Heart left ventricle (tissue), 16 donors: ENCODE data around the gene CEP89. TPM values are rescaled to one million over a fixed set of nuclear protein-coding genes. Genes with fewer than 3 reads are reported as not detected.

Experiments
- ATAC-seq, 4 donors: fragments of 200-7000 bp; cut with Tn5 transposase; one replicate each; pipeline ENCODE4 v1.9.1; 2020 to 2022; ENCODE audit warnings: moderate library complexity in 4 of 4, mild to moderate bottlenecking in 3 of 4, moderate number of reproducible peaks in 1 of 4
- DNase-seq, 5 donors: peaks; one replicate each; pipeline ENCODE4 v3.0.0-alpha.2; 2020
- H3K27ac ChIP-seq, 12 donors: fragments of 200-600 bp; sonication (generic) in 4 of 12; one replicate each; pipeline versions ENCODE4 v1.5.0 to v1.8.0; 2016 to 2022; ENCODE audit warnings: mild to moderate bottlenecking in 2 of 12
- H3K27me3 ChIP-seq, 9 donors: fragments of 200-600 bp; sonication (generic) in 2 of 9; one replicate each; pipeline versions ENCODE4 v1.5.1 to v1.8.0; 2016 to 2022; ENCODE audit warnings: mild to moderate bottlenecking in 3 of 9
- H3K36me3 ChIP-seq, 9 donors: fragments of 200-600 bp; sonication (generic) in 2 of 9; one replicate each; pipeline versions ENCODE4 v1.5.0 to v1.8.0; 2018 to 2022; ENCODE audit warnings: mild to moderate bottlenecking in 2 of 9
- H3K4me1 ChIP-seq, 12 donors: fragments of 200-600 bp; sonication (generic) in 4 of 12; one replicate each; pipeline versions ENCODE4 v1.5.0 to v1.8.0; 2016 to 2022; ENCODE audit warnings: mild to moderate bottlenecking in 3 of 12
- H3K4me3 ChIP-seq, 12 donors: fragments of 200-600 bp; sonication (generic) in 4 of 12; one replicate each; pipeline versions ENCODE4 v1.5.0 to v1.8.0; 2017 to 2022; ENCODE audit warnings: mild to moderate bottlenecking in 9 of 12, moderate library complexity in 4 of 12
- H3K9me3 ChIP-seq, 12 donors: fragments of 200-600 bp; sonication (generic) in 4 of 12; one replicate each; pipeline versions ENCODE4 v1.5.0 to v1.8.0; 2016 to 2022; ENCODE audit warnings: mild to moderate bottlenecking in 1 of 12
- POLR2A ChIP-seq, 2 donors: fragments of 450-650 bp; IDR thresholded peaks; one replicate each; pipeline ENCODE4 v1.6.1; 2017; ENCODE audit warnings: antibody characterized with exemption in 2 of 2, mild to moderate bottlenecking in 2 of 2, moderate library complexity in 2 of 2
- WGBS, 4 donors: extraction: QIAGEN DNeasy Blood & Tissue Kit in 2 of 4; methylation state at CpG; one replicate each; pipeline versions ENCODE4 v1.1.5 to v1.1.7; 2013 to 2018; 5-methylcytosine and 5-hydroxymethylcytosine counted together
- intact Hi-C, 10 donors: fragments of 100-400 bp; cut with DNase I; formaldehyde crosslinking; loops; one replicate each; pipeline versions ENCODE4 v1.11.1 to v1.14.2; 2022
- polyA plus RNA-seq, 2 donors: library from polyadenylated mRNA; stranded (reverse); fragments of 200-250 nt; gene quantifications; one replicate each; pipeline ENCODE4 v1.2.3, GENCODE V29; 2013
- total RNA-seq, 9 donors: library from RNA; depleted of rRNA in 2 of 9; stranded (reverse); fragments of >200 nt in 2 of 9; fragmentation: NEBNext Ultra II Directional in 3 of 9; extraction: Animal tissue kit (Norgen Biotek cat#: 25700) in 3 of 9; gene quantifications; one replicate each; pipeline versions ENCODE4 v1.1.0 to v1.2.4, GENCODE V29; 2016 to 2023
- TF ChIP-seq, protein P1 (sequence below), 12 donors: fragments of 200-600 bp; sonication (generic) in 4 of 12; IDR thresholded peaks; one replicate each; pipeline versions ENCODE4 v1.5.0 to v1.8.0; 2018 to 2022; ENCODE audit warnings: antibody characterized with exemption in 12 of 12, mild to moderate bottlenecking in 5 of 12
- donor health status: ischemic (EF 13 %, LVEDD 7.1; RV severe dilation, severe dysfunction).
- donor health status: healthy with polysubstance abuse.
- donor health status: DM: no; HTN: yes; CAD: no.
- donor health status: DM: no; HTN: no; CAD: no.
- donor health status: ischemic (EF 25% LVEDD 6.9; RV normal size, moderate dysfunction).
- donor health status: ischemic (EF 25% LVEDD 5.7; RV mildly dilated, moderate dysfunction).
- donor health status: healthy.
- donor health status: DM: yes; HTN: yes; CAD: no.
- donor health status: ischemic (EF 35%, LVEDD 5.7; RV mildly dilated, moderate dysfunction).
- donor health status: nonischemic (EF 11% LVEDD 7.7; RV severe dilation, severe dysfunction).
- donor health status: DM: yes; HTN: yes; CAD: no.
- donor health status: PGD.
- donor health status: ischemic (EF 29% LVEDD 5.4; RV normal size, mild dysfunction).
- donor health status: nonischemic (EF 23%, LVEDD 6.1; RV moderate dilation, normal function).

Gene CEP89
- total and polyA plus RNA-seq, 11 donors: 5.4 to 16.0 (median 12.0) TPM

DNA sequence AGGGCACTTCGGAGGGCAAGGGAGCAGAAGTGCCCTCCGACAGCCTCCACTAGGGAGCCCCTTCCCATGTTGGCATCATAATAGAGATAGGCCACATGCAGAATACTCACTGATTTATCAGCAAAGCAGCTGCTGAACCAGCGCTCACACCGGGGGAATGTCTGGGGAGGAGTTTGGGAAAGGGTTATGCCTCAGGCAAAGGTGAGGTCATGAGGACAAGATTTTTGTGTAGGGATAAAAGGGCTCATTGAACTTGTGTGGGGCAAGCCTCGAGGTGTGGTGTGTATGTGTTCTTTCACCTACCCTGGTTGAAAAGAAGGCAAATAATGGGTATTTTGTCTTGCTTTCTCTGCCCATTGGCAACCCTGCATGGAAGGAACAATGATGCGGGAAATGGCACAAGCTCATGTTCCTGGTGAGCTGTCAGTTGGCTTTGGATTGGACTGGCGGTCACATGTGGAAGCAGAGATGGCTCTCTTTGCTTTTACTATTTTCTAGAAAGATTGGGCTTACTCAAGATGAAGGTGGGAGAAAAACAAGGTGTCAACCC, 63.0 kb downstream of the CEP89 start:
- DNase-seq: no peak

DNA sequence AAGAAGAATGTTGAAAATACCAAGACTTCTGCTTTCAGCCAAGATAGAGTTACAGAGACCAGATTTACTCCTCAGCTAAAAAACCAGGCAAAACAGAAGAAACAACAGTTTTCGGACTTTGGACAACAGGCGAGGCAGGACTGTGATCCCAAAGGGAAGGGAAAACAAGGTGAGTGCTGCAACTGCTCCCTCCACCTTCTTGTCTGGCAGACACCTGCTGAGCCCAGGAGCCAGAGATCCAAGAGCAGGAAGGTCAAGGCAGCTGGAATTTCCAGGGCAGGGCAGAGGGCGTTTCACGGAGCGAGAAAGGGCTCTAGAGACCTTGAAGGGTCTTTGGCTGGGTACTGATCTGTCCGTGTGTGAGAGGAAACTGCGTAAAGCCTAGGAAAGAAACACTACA, 69.3 kb downstream of the CEP89 start:
- WGBS, 4 donors: 81 to 90% (median 84%) methylated on average over 7 of the region's 7 CpGs
- H3K27me3 ChIP-seq: no peaks in the 10 kb centered on the region

More for the DNA sequence above, 63.0 kb downstream of the CEP89 start:
- no peaks in the 10 kb centered on the region for H3K4me1 ChIP-seq
- 91 to 95% (median 94%) methylated on average over 7 of the region's 7 CpGs for WGBS, 4 donors
- no peaks in the 10 kb centered on the region for H3K27me3 ChIP-seq
- intact Hi-C loops: no loop called here
- peaks cover 0 to 20% (median 6%) of the 10 kb centered on the region in 12 donors for H3K9me3 ChIP-seq
- ATAC-seq: no peak
- H3K4me3 ChIP-seq: no peak overlapping the region
- peaks cover 0 to 65% (median 29%) of the 10 kb centered on the region in 9 donors for H3K36me3 ChIP-seq
- no peak overlapping the region for H3K27ac ChIP-seq
- TF ChIP-seq, protein P1, sequence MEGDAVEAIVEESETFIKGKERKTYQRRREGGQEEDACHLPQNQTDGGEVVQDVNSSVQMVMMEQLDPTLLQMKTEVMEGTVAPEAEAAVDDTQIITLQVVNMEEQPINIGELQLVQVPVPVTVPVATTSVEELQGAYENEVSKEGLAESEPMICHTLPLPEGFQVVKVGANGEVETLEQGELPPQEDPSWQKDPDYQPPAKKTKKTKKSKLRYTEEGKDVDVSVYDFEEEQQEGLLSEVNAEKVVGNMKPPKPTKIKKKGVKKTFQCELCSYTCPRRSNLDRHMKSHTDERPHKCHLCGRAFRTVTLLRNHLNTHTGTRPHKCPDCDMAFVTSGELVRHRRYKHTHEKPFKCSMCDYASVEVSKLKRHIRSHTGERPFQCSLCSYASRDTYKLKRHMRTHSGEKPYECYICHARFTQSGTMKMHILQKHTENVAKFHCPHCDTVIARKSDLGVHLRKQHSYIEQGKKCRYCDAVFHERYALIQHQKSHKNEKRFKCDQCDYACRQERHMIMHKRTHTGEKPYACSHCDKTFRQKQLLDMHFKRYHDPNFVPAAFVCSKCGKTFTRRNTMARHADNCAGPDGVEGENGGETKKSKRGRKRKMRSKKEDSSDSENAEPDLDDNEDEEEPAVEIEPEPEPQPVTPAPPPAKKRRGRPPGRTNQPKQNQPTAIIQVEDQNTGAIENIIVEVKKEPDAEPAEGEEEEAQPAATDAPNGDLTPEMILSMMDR (IDR thresholded peaks at IDR 0.05): no peak
- no peak for TF ChIP-seq POLR2A (IDR thresholded peaks at IDR 0.05)

DNA sequence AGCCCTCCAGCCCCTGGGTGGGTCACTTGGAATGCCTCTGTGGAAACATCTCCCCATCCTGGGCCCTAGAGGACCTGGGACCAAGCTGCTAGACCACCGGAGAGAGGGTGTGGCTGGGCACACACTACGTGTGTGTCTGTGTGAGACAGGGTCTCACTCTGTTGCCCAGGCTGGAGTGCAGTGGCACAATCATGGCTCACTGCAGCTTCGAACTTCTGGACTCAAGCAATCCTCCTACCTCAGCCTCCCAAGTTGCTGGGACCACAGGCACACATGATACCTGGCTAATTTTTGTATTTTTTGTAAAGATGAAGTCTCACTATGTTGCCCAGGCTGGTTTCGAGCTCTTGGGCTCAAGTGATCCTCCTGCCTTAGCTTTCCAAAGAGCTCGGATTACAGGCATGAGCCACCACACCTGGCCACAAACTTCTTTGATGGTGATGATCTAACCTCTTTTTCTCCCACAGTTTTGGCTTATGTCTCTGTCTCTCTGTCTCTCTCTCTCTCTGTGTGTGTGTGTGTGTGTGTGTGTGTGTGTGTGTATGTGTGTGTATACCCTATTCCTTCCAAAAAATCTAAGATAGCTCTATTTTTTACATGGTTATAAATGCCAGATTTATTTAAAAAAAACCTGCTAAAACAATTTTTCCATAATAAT, 70.1 kb downstream of the CEP89 start:
- Histone ChIP-seq H3K27me3 (no peaks in the 10 kb centered on the region), H3K9me3 (peaks cover 0 to 23% (median 6%) of the 10 kb centered on the region in 12 donors), H3K27ac (no peak overlapping the region), H3K4me1 (no peaks in the 10 kb centered on the region), H3K4me3 (no peak overlapping the region), H3K36me3 (peaks cover 0 to 79% (median 33%) of the 10 kb centered on the region in 9 donors)
- 82 to 95% (median 87%) methylated on average over 5 of the region's 5 CpGs for WGBS, 4 donors
- TF ChIP-seq POLR2A (IDR thresholded peaks at IDR 0.05): no peak
- DNase-seq (no peak), ATAC-seq (no peak)
- intact Hi-C loops: no loop called here

More for the DNA sequence above, 69.3 kb downstream of the CEP89 start:
- no peaks in the 10 kb centered on the region for H3K4me1 ChIP-seq
- TF ChIP-seq, protein P1 (IDR thresholded peaks at IDR 0.05): no peak
- intact Hi-C loops: no loop called here
- no peak for DNase-seq
- ATAC-seq: no peak
- peaks cover 0 to 78% (median 38%) of the 10 kb centered on the region in 9 donors for H3K36me3 ChIP-seq
- H3K4me3 ChIP-seq: no peak overlapping the region
- no peak overlapping the region for H3K27ac ChIP-seq
- H3K9me3 ChIP-seq: peaks cover 0 to 22% (median 6%) of the 10 kb centered on the region in 12 donors

DNA sequence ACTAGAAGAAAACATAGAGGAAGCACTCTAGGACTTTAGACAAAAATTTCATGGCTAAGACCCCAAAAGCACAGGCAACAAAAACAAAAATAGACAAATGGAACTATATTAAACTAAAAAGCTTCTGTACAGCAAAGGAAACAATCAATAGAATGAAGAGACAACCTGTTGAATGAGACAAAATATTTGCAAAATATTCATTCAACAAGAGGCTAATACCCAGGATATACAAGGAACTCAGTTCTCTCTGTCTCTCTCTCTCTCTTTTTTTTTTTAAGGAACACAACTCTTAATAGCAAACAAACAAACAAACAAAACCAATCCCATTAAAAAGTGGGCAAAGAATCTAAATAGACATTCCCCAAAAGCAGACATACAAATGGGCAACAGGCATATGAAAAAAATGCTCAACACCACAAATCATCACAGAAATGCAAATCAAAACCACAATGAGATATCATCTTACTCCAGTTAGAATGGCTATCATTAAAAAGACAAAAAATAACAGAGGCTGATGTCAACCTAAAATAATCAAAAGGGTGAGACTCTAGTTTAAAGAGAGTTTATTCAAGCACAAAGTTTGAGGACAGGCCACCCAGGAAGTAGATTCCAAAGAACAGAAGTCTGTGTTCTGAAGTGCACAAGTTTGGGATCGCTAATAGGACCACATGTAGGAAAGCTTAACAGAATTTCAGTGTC, 75.1 kb downstream of the CEP89 start:
- TF ChIP-seq, protein P1 (IDR thresholded peaks at IDR 0.05): no peak
- no peak for TF ChIP-seq POLR2A (IDR thresholded peaks at IDR 0.05)
- Histone ChIP-seq H3K4me1 (no peaks in the 10 kb centered on the region), H3K36me3 (peaks cover 0 to 76% (median 32%) of the 10 kb centered on the region in 9 donors), H3K4me3 (no peak overlapping the region), H3K9me3 (peaks cover 0 to 38% (median 14%) of the 10 kb centered on the region in 12 donors), H3K27ac (no peak overlapping the region), H3K27me3 (no peaks in the 10 kb centered on the region)
- WGBS, 4 donors: 97 to 100% (median 99%) methylated on average over 1 of the region's 1 CpG
- no peak for DNase-seq
- intact Hi-C loops: no loop called here
- ATAC-seq: no peak
